Heart left ventricle (tissue), 16 donors: ENCODE measurements around the gene LMTK3. TPM values are rescaled to one million over a fixed set of nuclear protein-coding genes. Genes with fewer than 3 reads are reported as not detected.

ENCODE experiments used
- ATAC-seq, 4 donors: fragments of 200-7000 bp; cut with Tn5 transposase; one replicate each; pipeline ENCODE4 v1.9.1; 2020 to 2022; ENCODE audit warnings: moderate library complexity in 4 of 4, mild to moderate bottlenecking in 3 of 4, moderate number of reproducible peaks in 1 of 4
- DNase-seq, 5 donors: peaks; one replicate each; pipeline ENCODE4 v3.0.0-alpha.2; 2020
- H3K27ac ChIP-seq, 12 donors: fragments of 200-600 bp; sonication (generic) in 4 of 12; one replicate each; pipeline versions ENCODE4 v1.5.0 to v1.8.0; 2016 to 2022; ENCODE audit warnings: mild to moderate bottlenecking in 2 of 12
- H3K27me3 ChIP-seq, 9 donors: fragments of 200-600 bp; sonication (generic) in 2 of 9; one replicate each; pipeline versions ENCODE4 v1.5.1 to v1.8.0; 2016 to 2022; ENCODE audit warnings: mild to moderate bottlenecking in 3 of 9
- H3K36me3 ChIP-seq, 9 donors: fragments of 200-600 bp; sonication (generic) in 2 of 9; one replicate each; pipeline versions ENCODE4 v1.5.0 to v1.8.0; 2018 to 2022; ENCODE audit warnings: mild to moderate bottlenecking in 2 of 9
- H3K4me1 ChIP-seq, 12 donors: fragments of 200-600 bp; sonication (generic) in 4 of 12; one replicate each; pipeline versions ENCODE4 v1.5.0 to v1.8.0; 2016 to 2022; ENCODE audit warnings: mild to moderate bottlenecking in 3 of 12
- H3K4me3 ChIP-seq, 12 donors: fragments of 200-600 bp; sonication (generic) in 4 of 12; one replicate each; pipeline versions ENCODE4 v1.5.0 to v1.8.0; 2017 to 2022; ENCODE audit warnings: mild to moderate bottlenecking in 9 of 12, moderate library complexity in 4 of 12
- H3K9me3 ChIP-seq, 12 donors: fragments of 200-600 bp; sonication (generic) in 4 of 12; one replicate each; pipeline versions ENCODE4 v1.5.0 to v1.8.0; 2016 to 2022; ENCODE audit warnings: mild to moderate bottlenecking in 1 of 12
- POLR2A ChIP-seq, 2 donors: fragments of 450-650 bp; IDR thresholded peaks; one replicate each; pipeline ENCODE4 v1.6.1; 2017; ENCODE audit warnings: antibody characterized with exemption in 2 of 2, mild to moderate bottlenecking in 2 of 2, moderate library complexity in 2 of 2
- WGBS, 4 donors: extraction: QIAGEN DNeasy Blood & Tissue Kit in 2 of 4; methylation state at CpG; one replicate each; pipeline versions ENCODE4 v1.1.5 to v1.1.7; 2013 to 2018; 5-methylcytosine and 5-hydroxymethylcytosine counted together
- intact Hi-C, 10 donors: fragments of 100-400 bp; cut with DNase I; formaldehyde crosslinking; loops; one replicate each; pipeline versions ENCODE4 v1.11.1 to v1.14.2; 2022
- polyA plus RNA-seq, 2 donors: library from polyadenylated mRNA; stranded (reverse); fragments of 200-250 nt; gene quantifications; one replicate each; pipeline ENCODE4 v1.2.3, GENCODE V29; 2013
- total RNA-seq, 9 donors: library from RNA; depleted of rRNA in 2 of 9; stranded (reverse); fragments of >200 nt in 2 of 9; fragmentation: NEBNext Ultra II Directional in 3 of 9; extraction: Animal tissue kit (Norgen Biotek cat#: 25700) in 3 of 9; gene quantifications; one replicate each; pipeline versions ENCODE4 v1.1.0 to v1.2.4, GENCODE V29; 2016 to 2023
- TF ChIP-seq, protein P1 (sequence below), 12 donors: fragments of 200-600 bp; sonication (generic) in 4 of 12; IDR thresholded peaks; one replicate each; pipeline versions ENCODE4 v1.5.0 to v1.8.0; 2018 to 2022; ENCODE audit warnings: antibody characterized with exemption in 12 of 12, mild to moderate bottlenecking in 5 of 12
- donor health status: ischemic (EF 13 %, LVEDD 7.1; RV severe dilation, severe dysfunction).
- donor health status: healthy with polysubstance abuse.
- donor health status: DM: no; HTN: yes; CAD: no.
- donor health status: DM: no; HTN: no; CAD: no.
- donor health status: ischemic (EF 25% LVEDD 6.9; RV normal size, moderate dysfunction).
- donor health status: ischemic (EF 25% LVEDD 5.7; RV mildly dilated, moderate dysfunction).
- donor health status: healthy.
- donor health status: DM: yes; HTN: yes; CAD: no.
- donor health status: ischemic (EF 35%, LVEDD 5.7; RV mildly dilated, moderate dysfunction).
- donor health status: nonischemic (EF 11% LVEDD 7.7; RV severe dilation, severe dysfunction).
- donor health status: DM: yes; HTN: yes; CAD: no.
- donor health status: PGD.
- donor health status: ischemic (EF 29% LVEDD 5.4; RV normal size, mild dysfunction).
- donor health status: nonischemic (EF 23%, LVEDD 6.1; RV moderate dilation, normal function).

LMTK3 gene
- total and polyA plus RNA-seq, 11 donors = 0.19 to 1.9 (median 1.3) TPM

GRCh38 chr19:48558018-48558684 lies 46.5 kb upstream of the LMTK3 start:
- peak in 2 of 4 donors; percentile 42 to 48 for ATAC-seq
- Histone ChIP-seq H3K27me3 (peaks cover 0 to 18% (median 6%) of the 10 kb centered on the region in 9 donors), H3K36me3 (no peaks in the 10 kb centered on the region), H3K4me3 (peak overlapping the region in 2 of 12 donors; percentile 19 to 25), H3K27ac (no peak overlapping the region), H3K9me3 (no peaks in the 10 kb centered on the region), H3K4me1 (peaks cover 0 to 7% (median 0%) of the 10 kb centered on the region in 12 donors)
- intact Hi-C loops = no loop called here
- peak in 1 of 5 donors; percentile 39 for DNase-seq
- 14 to 28% (median 19%) methylated on average over 16 to 27 of the region's 27 CpGs for WGBS, 4 donors
- no peak for TF ChIP-seq POLR2A (IDR thresholded peaks at IDR 0.05)
- TF ChIP-seq, protein P1, sequence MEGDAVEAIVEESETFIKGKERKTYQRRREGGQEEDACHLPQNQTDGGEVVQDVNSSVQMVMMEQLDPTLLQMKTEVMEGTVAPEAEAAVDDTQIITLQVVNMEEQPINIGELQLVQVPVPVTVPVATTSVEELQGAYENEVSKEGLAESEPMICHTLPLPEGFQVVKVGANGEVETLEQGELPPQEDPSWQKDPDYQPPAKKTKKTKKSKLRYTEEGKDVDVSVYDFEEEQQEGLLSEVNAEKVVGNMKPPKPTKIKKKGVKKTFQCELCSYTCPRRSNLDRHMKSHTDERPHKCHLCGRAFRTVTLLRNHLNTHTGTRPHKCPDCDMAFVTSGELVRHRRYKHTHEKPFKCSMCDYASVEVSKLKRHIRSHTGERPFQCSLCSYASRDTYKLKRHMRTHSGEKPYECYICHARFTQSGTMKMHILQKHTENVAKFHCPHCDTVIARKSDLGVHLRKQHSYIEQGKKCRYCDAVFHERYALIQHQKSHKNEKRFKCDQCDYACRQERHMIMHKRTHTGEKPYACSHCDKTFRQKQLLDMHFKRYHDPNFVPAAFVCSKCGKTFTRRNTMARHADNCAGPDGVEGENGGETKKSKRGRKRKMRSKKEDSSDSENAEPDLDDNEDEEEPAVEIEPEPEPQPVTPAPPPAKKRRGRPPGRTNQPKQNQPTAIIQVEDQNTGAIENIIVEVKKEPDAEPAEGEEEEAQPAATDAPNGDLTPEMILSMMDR (IDR thresholded peaks at IDR 0.05) = no peak

GRCh38 chr19:48556825-48557224 lies 45.2 kb upstream of the LMTK3 start:
- no peak overlapping the region for H3K4me3 ChIP-seq
- no peak overlapping the region for H3K27ac ChIP-seq
- ATAC-seq = no peak
- no peaks in the 10 kb centered on the region for H3K36me3 ChIP-seq
- peaks cover 0 to 7% (median 0%) of the 10 kb centered on the region in 12 donors for H3K4me1 ChIP-seq
- intact Hi-C loops = no loop called here
- H3K27me3 ChIP-seq = peaks cover 0 to 29% (median 6%) of the 10 kb centered on the region in 9 donors
- H3K9me3 ChIP-seq = no peaks in the 10 kb centered on the region
- WGBS, 4 donors = 88 to 94% (median 92%) methylated on average over 5 of the region's 5 CpGs
- no peak for DNase-seq
- TF ChIP-seq POLR2A (IDR thresholded peaks at IDR 0.05) = no peak
- TF ChIP-seq, protein P1 (IDR thresholded peaks at IDR 0.05) = no peak

GRCh38 chr19:48556163-48556562 lies 44.5 kb upstream of the LMTK3 start:
- peaks cover 0 to 7% (median 0%) of the 10 kb centered on the region in 12 donors for H3K4me1 ChIP-seq
- no peak for TF ChIP-seq POLR2A (IDR thresholded peaks at IDR 0.05)
- TF ChIP-seq, protein P1 (IDR thresholded peaks at IDR 0.05) = no peak
- ATAC-seq (no peak), DNase-seq (no peak)
- H3K4me3 ChIP-seq = no peak overlapping the region
- no peaks in the 10 kb centered on the region for H3K36me3 ChIP-seq
- H3K27me3 ChIP-seq = peaks cover 0 to 29% (median 6%) of the 10 kb centered on the region in 9 donors
- H3K27ac ChIP-seq = no peak overlapping the region
- intact Hi-C loops = no loop called here
- WGBS, 4 donors = 59 to 65% (median 61%) methylated on average over 11 of the region's 11 CpGs
- no peaks in the 10 kb centered on the region for H3K9me3 ChIP-seq

DNA sequence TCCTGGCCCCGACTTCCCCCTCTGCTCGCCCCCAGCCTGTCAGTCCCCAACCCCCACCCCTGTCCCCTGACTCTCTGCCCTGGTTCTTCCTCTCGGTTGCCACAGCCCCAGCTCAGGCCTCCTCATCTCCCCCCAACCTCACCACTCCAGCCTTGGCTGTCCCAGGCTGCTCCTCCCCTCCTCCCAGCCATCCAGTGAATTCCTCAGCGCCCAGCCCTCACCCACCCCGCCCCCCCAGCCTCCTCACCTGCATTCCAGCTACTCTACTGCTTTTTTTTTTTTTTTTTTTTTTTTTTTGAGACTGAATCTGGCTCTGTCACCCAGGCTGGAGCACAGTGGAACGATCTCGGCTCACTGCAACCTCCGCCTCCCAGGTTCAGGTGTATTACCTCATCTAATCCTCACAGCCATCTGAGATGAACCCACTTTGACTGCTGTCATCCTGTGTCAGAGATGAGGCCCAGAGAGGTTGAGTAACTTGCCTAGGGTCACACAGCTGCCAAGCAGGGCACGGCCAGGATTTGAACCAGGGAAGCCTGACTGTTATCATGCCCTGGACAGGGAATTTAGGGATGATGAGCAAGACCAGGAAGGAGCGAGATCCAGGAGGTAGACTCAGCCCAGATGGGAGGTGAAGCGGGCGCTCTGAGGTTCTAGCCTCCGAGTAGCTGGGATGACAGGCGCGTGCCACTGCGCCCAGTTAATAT lies 42.9 kb upstream of the LMTK3 start:
- no peak for TF ChIP-seq POLR2A (IDR thresholded peaks at IDR 0.05)
- TF ChIP-seq, protein P1 (IDR thresholded peaks at IDR 0.05) = no peak
- Histone ChIP-seq H3K9me3 (no peaks in the 10 kb centered on the region), H3K27ac (no peak overlapping the region), H3K36me3 (no peaks in the 10 kb centered on the region), H3K4me1 (peaks cover 0 to 7% (median 0%) of the 10 kb centered on the region in 12 donors), H3K27me3 (peaks cover 0 to 28% (median 6%) of the 10 kb centered on the region in 9 donors), H3K4me3 (no peak overlapping the region)
- 59 to 68% (median 63%) methylated on average over 15 to 16 of the region's 16 CpGs for WGBS, 4 donors
- DNase-seq (no peak), ATAC-seq (no peak)
- intact Hi-C loops = no loop called here
